Mucosa of stomach (tissue), 1 donor: ENCODE data around the gene NPY2R.

ENCODE experiments used
- H3K27me3 ChIP-seq: one replicate; pipeline ENCODE4 v1.7.0; 2013; ENCODE audit warnings: mild to moderate bottlenecking, low read length; ENCODE audit not compliant: control insufficient read depth, insufficient read depth
- H3K36me3 ChIP-seq: one replicate; pipeline ENCODE4 v1.7.0; 2013; ENCODE audit warnings: low read length; ENCODE audit not compliant: control insufficient read depth, insufficient read depth
- H3K4me1 ChIP-seq: one replicate; pipeline ENCODE4 v1.7.0; 2013; ENCODE audit warnings: mild to moderate bottlenecking, low read length; ENCODE audit not compliant: control insufficient read depth, insufficient read depth
- H3K4me3 ChIP-seq: one replicate; pipeline ENCODE4 v1.7.0; 2013; ENCODE audit warnings: low read length
- H3K9ac ChIP-seq: one replicate; pipeline ENCODE4 v1.7.0; 2013; ENCODE audit warnings: mild to moderate bottlenecking, low read length, moderate library complexity
- H3K9me3 ChIP-seq: one replicate; pipeline ENCODE4 v1.7.0; 2013; ENCODE audit warnings: mild to moderate bottlenecking, low read length, moderate library complexity; ENCODE audit not compliant: control insufficient read depth
- donor health status: Pancreatic carcinoma.

The NPY2R gene

GRCh38 chr4:155208258-155209054 lies at the start of gene NPY2R:
NPY2R (plus strand) TSS chr4:155208636; CDS start chr4:155213940, 5,304 bp downstream.
- Histone ChIP-seq H3K4me1 (peaks cover 11% of the 10 kb centered on the region), H3K4me3 (no peak within 1 kb of the TSS), H3K27me3 (peaks cover 38% of the 10 kb centered on the region), H3K9ac (no peak within 1 kb of the TSS), H3K9me3 (no peaks in the 10 kb centered on the region), H3K36me3 (no peaks in the 10 kb centered on the region)

GRCh38 chr4:155161357-155161756 lies 47.1 kb upstream of the NPY2R start:
- no peak overlapping the region for H3K4me3 ChIP-seq
- no peaks in the 10 kb centered on the region for H3K4me1 ChIP-seq
- no peaks in the 10 kb centered on the region for H3K36me3 ChIP-seq
- no peak overlapping the region for H3K9ac ChIP-seq
- H3K27me3 ChIP-seq, result no peaks in the 10 kb centered on the region
- no peaks in the 10 kb centered on the region for H3K9me3 ChIP-seq

GRCh38 chr4:155164718-155165117 lies 43.7 kb upstream of the NPY2R start:
- no peak overlapping the region for H3K9ac ChIP-seq
- H3K27me3 ChIP-seq, result no peaks in the 10 kb centered on the region
- H3K36me3 ChIP-seq, result no peaks in the 10 kb centered on the region
- no peaks in the 10 kb centered on the region for H3K4me1 ChIP-seq
- no peak overlapping the region for H3K4me3 ChIP-seq
- H3K9me3 ChIP-seq, result no peaks in the 10 kb centered on the region

GRCh38 chr4:155170569-155170968 lies 37.9 kb upstream of the NPY2R start:
- Histone ChIP-seq H3K27me3 (no peaks in the 10 kb centered on the region), H3K9me3 (no peaks in the 10 kb centered on the region), H3K4me3 (no peak overlapping the region), H3K36me3 (no peaks in the 10 kb centered on the region), H3K4me1 (no peaks in the 10 kb centered on the region), H3K9ac (no peak overlapping the region)

- H3K9ac ChIP-seq, result no peak overlapping the region
- H3K4me1 ChIP-seq, result no peaks in the 10 kb centered on the region
- no peaks in the 10 kb centered on the region for H3K27me3 ChIP-seq
- H3K9me3 ChIP-seq, result no peaks in the 10 kb centered on the region
- H3K4me3 ChIP-seq, result no peak overlapping the region
- H3K36me3 ChIP-seq, result no peaks in the 10 kb centered on the region
These were observed 35.1 kb upstream of the NPY2R start for GRCh38 chr4:155173371-155173770.

- no peaks in the 10 kb centered on the region for H3K27me3 ChIP-seq
- no peaks in the 10 kb centered on the region for H3K9me3 ChIP-seq
- no peak overlapping the region for H3K4me3 ChIP-seq
- no peak overlapping the region for H3K9ac ChIP-seq
- H3K4me1 ChIP-seq, result no peaks in the 10 kb centered on the region
- no peaks in the 10 kb centered on the region for H3K36me3 ChIP-seq
These were observed 33.8 kb upstream of the NPY2R start for GRCh38 chr4:155174668-155175067.

GRCh38 chr4:155179216-155179615 lies 29.2 kb upstream of the NPY2R start:
- H3K4me1 ChIP-seq, result no peaks in the 10 kb centered on the region
- no peaks in the 10 kb centered on the region for H3K9me3 ChIP-seq
- H3K4me3 ChIP-seq, result no peak overlapping the region
- H3K36me3 ChIP-seq, result no peaks in the 10 kb centered on the region
- H3K9ac ChIP-seq, result no peak overlapping the region
- H3K27me3 ChIP-seq, result no peaks in the 10 kb centered on the region

- H3K36me3 ChIP-seq, result no peaks in the 10 kb centered on the region
- no peaks in the 10 kb centered on the region for H3K9me3 ChIP-seq
- no peaks in the 10 kb centered on the region for H3K4me1 ChIP-seq
- H3K9ac ChIP-seq, result no peak overlapping the region
- H3K4me3 ChIP-seq, result no peak overlapping the region
- no peaks in the 10 kb centered on the region for H3K27me3 ChIP-seq
These were observed 21.5 kb upstream of the NPY2R start for GRCh38 chr4:155186972-155187371.

- no peaks in the 10 kb centered on the region for H3K27me3 ChIP-seq
- no peak overlapping the region for H3K9ac ChIP-seq
- no peaks in the 10 kb centered on the region for H3K9me3 ChIP-seq
- H3K36me3 ChIP-seq, result no peaks in the 10 kb centered on the region
- no peak overlapping the region for H3K4me3 ChIP-seq
- H3K4me1 ChIP-seq, result no peaks in the 10 kb centered on the region
These were observed 20.4 kb upstream of the NPY2R start for GRCh38 chr4:155187989-155188388.

- H3K4me3 ChIP-seq, result no peak overlapping the region
- H3K27me3 ChIP-seq, result no peaks in the 10 kb centered on the region
- no peaks in the 10 kb centered on the region for H3K4me1 ChIP-seq
- no peaks in the 10 kb centered on the region for H3K36me3 ChIP-seq
- H3K9me3 ChIP-seq, result no peaks in the 10 kb centered on the region
- H3K9ac ChIP-seq, result no peak overlapping the region
These were observed 18.3 kb upstream of the NPY2R start for GRCh38 chr4:155190099-155190498.

- Histone ChIP-seq H3K4me3 (no peak overlapping the region), H3K4me1 (no peaks in the 10 kb centered on the region), H3K9me3 (no peaks in the 10 kb centered on the region), H3K36me3 (no peaks in the 10 kb centered on the region), H3K27me3 (no peaks in the 10 kb centered on the region), H3K9ac (no peak overlapping the region)
These were observed 10.7 kb upstream of the NPY2R start for GRCh38 chr4:155197757-155198156.

- no peaks in the 10 kb centered on the region for H3K36me3 ChIP-seq
- H3K4me1 ChIP-seq, result peaks cover 11% of the 10 kb centered on the region
- no peaks in the 10 kb centered on the region for H3K9me3 ChIP-seq
- H3K27me3 ChIP-seq, result peaks cover 38% of the 10 kb centered on the region
- no peak overlapping the region for H3K9ac ChIP-seq
- no peak overlapping the region for H3K4me3 ChIP-seq
These were observed 740 bp upstream of the NPY2R start for GRCh38 chr4:155207534-155208257.
